ENCODE data around the gene SUPT20HL2.

GRCh38 chrX:24350217-24350616 is 36.3 kb upstream of the SUPT20HL2 start:
- no peak for TF ChIP-seq FOS (IDR thresholded peaks at IDR 0.05; ENCODE audit: borderline replicate concordance, extremely low read depth, insufficient read length)
- no peak for TF ChIP-seq NFYB (IDR thresholded peaks at IDR 0.05; ENCODE audit: insufficient read depth, low read depth, low read length)
- TF ChIP-seq, protein P1, sequence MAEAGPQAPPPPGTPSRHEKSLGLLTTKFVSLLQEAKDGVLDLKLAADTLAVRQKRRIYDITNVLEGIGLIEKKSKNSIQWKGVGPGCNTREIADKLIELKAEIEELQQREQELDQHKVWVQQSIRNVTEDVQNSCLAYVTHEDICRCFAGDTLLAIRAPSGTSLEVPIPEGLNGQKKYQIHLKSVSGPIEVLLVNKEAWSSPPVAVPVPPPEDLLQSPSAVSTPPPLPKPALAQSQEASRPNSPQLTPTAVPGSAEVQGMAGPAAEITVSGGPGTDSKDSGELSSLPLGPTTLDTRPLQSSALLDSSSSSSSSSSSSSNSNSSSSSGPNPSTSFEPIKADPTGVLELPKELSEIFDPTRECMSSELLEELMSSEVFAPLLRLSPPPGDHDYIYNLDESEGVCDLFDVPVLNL (IDR thresholded peaks at IDR 0.05; ENCODE audit: low read depth, low read length): no peak
- TF ChIP-seq EP300 (IDR thresholded peaks at IDR 0.05; ENCODE audit: borderline replicate concordance in 1 of 2, control insufficient read depth in 1 of 2, low read depth in 2 of 2, low read length in 2 of 2): no peak
- no peak for TF ChIP-seq FOXM1 (IDR thresholded peaks at IDR 0.05; ENCODE audit: low read depth, low read length)
- no peak for TF ChIP-seq IKZF1 (conservative IDR thresholded peaks at IDR 0.05)
- TF ChIP-seq HDAC6 (IDR thresholded peaks at IDR 0.05; ENCODE audit: unreplicated experiment): no peak
- TF ChIP-seq HCFC1 (IDR thresholded peaks at IDR 0.05; ENCODE audit: low read length): no peak
- TF ChIP-seq TCF3 (IDR thresholded peaks at IDR 0.05; ENCODE audit: borderline replicate concordance, insufficient read depth, low read depth, low read length): no peak
- TF ChIP-seq CTCF (IDR thresholded peaks at IDR 0.05 in 2 of 3, conservative IDR thresholded peaks at IDR 0.05 in 1 of 3; ENCODE audit: control insufficient read depth in 2 of 3, extremely low read depth in 1 of 3, insufficient read depth in 1 of 3, low read depth in 3 of 3, low read length in 3 of 3): no peak
- TF ChIP-seq POLR2A (IDR thresholded peaks at IDR 0.05; ENCODE audit: low read depth, low read length): no peak
- no peak for TF ChIP-seq TARDBP (IDR thresholded peaks at IDR 0.05; ENCODE audit: borderline replicate concordance)
- TF ChIP-seq MAX (IDR thresholded peaks at IDR 0.05; ENCODE audit: low read depth, low read length): no peak
